T-helper 9 cell (primary cell): Measurements from ENCODE around the gene PRPF4.
"Not testable (repeated sequence)": the region's sequence is repeated elsewhere in the genome, so short reads cannot be mapped to it uniquely, and the experiment has no call there.

Experiments
- DNase-seq: peaks from one replicate; pipeline ENCODE4 v3.0.0-alpha.2; 2020

PRPF4 gene

DNA sequence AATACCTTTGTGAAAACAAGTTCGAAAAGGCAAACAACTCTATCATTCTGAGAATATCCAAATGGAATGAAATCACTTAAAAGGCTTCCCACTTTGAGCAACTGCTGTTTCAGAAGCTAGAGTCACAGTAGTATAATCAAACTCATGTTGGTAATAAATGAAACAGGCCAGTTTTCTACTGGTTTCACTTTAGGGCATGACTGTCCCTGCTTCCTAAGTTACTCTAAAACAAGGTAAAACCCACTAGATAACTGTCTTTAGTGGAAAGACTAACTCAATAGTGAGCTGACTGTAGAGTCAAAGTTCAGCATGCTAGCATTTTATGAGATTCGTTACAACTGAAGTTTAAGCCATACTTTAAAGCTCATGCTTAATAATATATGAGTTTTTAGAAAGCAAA lies 6.1 kb upstream of the PRPF4 start:
- no peak for DNase-seq

DNA sequence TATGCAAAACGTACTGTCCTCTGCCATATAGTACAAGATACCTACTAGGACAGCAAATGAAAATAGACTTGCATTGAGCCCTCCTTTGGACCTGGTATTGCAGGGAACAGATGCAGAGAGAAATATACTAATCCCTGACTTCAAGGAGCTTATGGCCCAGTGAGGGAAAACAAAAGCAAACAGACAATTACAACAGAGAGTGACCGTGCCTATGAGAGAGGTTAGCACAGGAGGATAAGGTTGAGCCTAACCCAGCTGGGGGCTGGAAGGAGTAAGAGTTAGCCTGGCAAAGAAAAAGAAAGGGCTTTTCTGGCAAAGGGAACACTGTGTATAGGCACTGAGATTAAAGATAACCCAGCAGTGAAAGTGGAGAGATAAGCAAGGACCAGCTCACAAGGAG lies 5.6 kb upstream of the PRPF4 start:
- no peak for DNase-seq

DNA sequence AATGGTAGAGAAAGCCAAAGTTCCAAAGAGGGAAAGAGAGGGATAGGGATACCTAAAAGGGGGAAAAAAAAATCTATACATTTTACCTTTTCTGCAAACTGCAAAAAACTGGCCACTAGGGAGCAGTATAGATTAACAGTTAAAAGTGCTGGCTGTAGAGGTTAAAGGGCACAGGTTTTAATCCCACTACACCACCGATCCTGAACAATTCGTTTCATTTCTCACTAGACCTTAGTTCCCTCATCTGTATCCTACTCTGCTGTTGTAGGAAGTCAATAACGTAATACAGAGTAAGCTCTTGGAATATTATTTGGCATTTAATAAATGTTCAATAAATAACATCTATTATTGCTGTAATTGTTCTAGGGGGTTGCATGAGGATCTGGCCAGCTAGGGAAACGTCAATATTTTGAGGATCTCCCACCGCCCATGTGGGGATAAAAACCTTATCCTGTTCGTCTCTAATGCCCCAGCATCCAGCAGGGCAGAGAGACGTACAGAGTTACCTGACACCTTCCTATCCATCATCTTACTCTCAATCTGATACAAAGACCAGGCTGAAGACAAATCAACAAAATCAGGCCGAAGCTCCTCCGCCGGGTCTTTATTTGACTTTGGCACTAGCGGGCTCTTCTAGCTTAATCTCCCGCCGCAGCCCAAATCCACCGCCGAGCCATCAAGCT lies 843 bp upstream of the PRPF4 start:
- no peak for DNase-seq

DNA sequence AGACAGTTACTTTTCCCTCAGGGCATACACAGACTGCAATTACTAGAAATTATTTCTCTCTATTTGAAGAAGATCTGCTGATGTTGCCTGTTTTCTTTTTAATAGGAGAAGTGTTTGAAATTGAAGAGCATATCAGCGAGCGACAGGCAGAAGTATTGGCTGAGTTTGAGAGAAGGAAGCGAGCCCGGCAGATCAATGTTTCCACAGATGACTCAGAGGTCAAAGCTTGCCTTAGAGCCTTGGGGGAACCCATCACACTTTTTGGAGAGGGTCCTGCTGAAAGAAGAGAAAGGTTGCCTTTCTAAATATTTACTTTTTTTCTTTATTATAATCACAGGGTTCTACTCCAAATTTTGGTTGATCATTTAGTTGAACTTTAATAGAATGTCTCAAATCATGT lies 3.4 kb downstream of the PRPF4 start:
- DNase-seq: no peak

DNA sequence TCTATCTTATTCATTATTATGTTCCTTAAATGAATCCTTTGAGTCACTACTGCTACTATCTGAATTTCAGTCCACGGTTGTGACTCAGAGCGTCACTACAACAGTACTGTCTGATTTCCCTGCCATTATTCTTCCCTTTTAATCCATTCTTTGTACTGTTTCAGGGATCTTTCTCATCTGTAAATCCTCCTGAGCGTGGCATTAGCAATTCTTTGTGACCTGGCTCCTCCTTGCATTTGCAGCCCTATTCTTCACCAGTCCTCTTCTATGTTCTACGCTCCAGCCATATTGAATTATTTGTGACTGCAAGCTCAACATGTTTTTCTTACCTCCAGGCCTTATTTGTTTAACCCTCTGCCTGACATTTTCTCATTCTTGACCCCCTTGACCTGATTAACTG lies 5.9 kb downstream of the PRPF4 start:
- DNase-seq: no peak

DNA sequence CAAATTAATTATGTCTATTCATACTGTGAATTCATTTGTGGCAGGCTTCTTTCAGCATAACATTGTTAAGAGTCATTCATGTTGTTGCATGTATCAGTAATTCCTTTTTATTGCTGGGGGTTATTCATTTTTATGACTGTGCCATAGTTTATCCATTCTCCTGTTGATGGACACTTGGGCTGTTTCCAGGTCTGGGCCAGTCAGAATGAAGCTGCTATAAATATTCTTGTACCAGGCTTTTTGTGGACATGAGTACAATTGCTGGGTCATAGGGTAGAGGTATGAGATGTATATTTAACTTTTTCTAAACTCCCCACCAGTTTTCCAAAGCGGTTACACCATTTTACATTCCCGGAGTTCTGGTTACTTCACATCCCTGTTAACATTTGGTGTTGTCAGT lies 13.6 kb downstream of the PRPF4 start:
- DNase-seq: no peak

DNA sequence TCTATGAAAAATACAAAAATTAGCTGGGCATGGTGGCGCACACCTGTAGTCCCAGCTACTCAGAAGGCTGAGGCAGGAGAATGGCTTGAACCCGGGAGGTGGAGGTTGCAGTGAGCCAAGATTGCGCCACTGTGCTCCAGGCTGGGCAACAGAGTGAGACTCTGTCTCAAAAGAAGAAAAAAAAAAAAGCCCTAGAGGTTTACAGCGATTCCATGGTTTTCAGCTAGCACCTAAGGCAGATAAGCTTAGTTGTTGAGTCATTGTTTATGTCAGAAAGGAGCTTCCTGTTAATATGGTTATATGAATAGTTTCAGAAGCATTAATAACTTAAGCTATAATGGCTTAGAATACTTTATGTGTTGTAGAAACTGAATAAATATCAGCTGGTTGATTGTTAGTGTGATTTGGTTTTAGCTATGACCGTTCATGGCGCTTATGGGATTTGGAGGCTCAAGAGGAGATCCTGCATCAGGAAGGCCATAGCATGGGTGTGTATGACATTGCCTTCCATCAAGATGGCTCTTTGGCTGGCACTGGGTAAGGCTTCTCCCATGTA lies 14.7 kb downstream of the PRPF4 start:
- DNase-seq: no peak

DNA sequence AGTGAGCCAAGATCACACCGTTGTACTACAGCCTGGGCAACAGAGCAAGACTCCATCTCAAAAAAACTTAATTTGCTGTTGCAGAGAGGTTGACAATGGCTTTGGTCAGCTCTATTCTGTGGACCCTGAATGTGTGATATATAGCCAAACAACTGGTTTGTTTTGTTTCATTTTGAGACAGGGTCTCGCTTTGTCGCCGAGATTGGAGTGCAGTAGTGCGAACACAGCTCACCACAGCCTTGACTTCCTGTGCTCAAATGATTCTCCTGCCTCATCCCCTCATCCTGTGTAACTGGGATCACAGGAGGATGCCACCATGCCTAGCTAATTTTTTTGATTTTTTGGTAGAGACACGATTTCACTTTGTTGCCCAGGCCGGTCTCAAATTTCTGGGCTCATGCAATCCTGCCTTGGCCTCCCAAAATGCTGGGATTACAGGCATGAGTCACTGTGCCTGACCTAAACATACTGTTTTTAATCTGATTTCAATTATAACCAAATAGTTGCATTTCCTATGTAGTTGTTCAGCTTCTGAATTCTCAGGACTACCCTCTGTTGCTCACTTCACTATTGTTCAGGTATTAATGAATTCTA lies 17.9 kb downstream of the PRPF4 start:
- DNase-seq: no peak

DNA sequence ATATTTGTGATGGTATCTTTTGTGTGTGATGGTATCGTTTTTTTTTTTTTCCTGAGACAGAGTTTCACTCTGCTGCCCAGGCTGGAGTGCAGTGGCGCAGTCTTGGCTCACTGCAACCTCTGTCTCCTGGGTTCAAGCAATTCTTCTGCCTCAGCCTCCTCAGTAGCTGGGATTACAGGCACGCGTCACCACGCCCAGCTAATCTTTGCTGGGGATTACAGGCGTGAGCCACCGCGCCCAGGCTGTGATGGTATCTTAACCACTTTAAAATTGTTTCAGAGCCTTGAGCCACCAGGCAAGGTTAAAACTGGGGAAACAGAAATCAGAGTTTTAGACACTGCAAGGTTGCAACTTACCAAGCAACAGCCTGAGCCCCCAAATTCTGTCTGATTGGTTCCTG lies 20.8 kb downstream of the PRPF4 start:
- not testable (repeated sequence) for DNase-seq

DNA sequence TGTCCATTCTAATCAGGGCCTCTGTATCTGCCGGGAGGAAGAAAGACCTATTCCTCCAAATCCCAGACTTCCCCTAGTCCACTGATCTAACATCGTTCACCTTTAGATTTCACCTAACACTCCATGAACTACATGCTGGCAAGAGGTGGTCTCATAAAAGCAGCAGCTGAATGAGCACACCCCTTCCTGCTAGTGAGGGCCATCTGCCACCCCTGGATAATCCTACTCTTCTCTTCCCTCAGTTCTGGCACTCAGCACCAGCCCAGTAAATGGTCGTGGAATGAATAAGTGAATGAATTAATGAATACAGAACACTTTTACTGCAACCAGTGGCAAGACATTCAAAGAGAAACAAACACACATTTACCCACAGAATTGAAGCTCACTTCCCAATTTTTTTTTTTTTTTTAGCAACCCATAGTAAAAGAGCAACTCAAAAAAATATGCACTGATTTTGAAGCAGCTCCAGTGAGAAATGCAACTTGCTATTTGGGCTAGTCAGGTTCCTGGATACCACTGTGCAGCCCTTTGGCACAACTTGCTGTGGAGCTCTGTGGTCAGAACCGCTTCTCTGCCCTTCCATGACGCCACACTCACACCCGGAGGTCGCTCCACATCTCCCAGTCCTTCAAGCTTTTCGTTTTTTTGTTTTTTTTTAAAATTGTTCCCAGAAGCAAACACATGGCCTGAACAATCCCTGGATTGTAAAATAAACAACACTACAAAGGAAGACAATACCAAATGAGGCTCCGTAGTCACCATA lies 21.5 kb downstream of the PRPF4 start:
- DNase-seq: no peak

DNA sequence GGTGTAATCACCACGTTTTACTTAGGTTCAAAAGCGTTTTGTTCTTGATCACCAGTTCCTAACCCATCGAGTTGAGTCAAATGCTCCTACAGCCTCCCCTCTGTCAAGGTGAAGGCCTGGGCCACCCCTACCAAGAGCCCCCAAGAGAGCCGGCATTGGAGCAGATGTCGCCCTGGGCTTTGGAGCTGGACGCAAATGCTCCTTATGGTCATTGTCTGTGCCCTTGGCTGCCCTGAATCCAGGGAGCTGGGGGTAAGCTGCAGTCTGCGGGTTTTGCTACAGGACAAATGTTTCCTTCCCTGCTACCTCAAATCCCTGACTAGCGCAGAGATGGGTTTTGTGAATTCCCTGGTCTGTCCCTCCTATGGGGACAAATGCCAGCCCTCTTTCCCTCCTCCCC lies 22.9 kb downstream of the PRPF4 start:
- DNase-seq: no peak

DNA sequence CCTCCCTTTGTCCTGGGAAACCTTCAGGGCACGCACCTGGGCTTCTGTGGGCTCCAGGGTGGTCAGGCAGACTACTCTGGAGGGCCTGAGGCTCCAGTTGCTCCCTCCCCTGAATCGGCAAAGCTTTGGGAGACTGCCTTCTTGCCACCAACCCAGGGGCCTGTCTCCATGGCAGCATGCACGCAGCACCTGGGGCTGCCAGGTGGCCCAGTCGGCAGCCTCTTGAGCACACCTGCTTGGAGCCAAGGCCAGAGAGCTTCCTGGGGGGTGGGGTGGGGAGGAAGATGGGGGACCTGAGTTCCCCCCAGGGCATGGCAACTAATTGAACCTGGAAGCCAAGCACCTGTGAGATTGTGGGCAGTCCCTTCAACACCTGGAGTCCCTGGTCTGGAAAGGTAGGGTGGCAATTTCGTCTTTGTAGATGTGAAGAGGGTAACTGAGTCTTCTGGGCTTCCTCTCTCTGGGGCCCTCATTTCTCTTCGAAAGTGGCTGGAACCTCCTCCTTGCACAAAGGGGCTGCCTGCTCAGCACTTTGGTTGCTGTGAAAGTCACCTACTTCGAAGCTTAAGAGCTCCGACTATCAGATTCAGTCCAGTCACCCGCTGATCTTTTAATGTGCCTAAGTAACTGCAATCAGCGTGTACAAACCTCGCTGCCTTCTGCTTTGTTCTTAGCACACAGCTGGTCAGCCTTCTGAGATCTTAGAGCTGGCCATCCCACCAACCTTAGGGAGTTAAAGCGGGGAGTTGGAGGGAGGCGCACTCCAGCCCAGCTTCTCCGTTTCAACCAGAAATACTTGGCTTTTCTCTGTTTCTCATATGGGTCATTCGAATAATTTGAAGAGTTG lies 23.7 kb downstream of the PRPF4 start:
- DNase-seq: no peak

DNA sequence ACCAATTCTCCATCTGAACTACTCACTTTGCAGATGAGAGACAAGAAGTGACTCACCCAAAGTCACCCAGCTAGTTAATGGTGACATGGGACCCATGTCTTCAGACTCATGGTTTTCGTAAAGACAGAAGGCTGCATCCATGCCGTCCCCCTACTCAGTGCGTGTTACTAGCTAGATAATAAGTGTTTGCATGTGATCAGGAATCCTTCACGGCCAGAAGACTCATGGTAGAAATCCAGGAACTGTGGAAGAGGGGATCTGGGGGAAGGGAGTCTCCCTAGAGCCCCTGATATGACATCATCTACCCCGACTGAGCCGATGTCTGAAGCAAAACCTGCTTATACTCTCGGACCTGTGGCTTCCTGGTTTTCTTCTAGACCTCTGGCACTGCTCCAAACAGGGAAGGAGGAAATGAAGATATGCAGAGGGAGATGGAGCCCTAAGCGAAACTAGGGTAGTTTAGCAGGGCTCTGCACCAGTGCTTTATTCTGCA lies 24.4 kb downstream of the PRPF4 start:
- DNase-seq: no peak

DNA sequence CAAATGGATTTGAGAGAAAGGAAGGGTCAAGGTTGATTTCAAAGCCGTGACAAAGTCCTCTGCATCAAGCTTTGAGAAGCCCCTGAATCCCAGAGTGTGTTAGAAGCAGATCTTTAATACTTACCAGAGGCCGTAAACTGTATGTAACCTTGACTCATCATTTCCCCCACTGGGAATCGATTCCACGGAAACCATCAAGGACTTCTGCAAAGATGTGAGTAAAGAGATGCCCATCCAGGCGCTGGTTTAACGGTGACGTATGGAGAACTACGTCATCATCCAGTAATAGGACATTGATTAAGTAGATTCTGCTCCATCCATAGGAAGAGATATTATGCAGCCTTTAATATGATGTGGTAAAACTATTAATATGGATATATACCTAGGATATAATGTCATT lies 26.1 kb downstream of the PRPF4 start:
- DNase-seq: no peak

DNA sequence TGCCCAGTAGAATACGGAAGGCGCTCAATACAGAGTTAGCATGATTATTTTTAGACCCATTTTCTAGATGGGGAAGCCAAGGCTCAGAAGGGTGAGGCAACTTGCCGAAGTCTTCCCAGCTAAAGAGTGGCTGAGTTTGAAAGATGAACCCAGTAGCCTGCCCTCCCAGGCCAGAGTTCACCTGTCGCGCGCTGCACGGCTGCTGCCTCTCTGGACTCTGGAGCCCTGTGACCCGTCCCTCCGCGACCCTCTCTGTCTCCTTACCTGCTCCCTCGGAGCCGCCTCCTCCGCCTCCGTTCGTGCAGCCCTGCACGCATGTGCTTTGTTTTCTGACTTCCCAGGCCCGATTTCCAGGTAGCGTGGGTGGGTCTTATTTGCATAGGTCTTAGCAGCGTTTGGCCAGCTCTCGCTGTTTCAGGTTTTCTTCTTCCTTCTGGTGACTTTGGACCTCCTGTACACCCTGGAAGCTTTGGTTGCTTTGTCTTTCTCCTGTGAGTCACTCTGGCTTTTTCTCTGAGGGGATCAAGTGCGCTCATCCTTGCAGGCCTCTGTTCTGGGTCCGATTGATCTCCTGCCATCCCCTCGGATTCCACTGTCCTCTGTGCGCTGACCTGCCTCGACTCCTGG lies 27.4 kb downstream of the PRPF4 start, which contains the start of gene RNF183:
Gene RNF183, minus strand, starts transcription at position 585 of the 627 bp plus-strand sequence. CDS start 5,192 bp downstream, outside the sequence.
- DNase-seq: no peak

DNA sequence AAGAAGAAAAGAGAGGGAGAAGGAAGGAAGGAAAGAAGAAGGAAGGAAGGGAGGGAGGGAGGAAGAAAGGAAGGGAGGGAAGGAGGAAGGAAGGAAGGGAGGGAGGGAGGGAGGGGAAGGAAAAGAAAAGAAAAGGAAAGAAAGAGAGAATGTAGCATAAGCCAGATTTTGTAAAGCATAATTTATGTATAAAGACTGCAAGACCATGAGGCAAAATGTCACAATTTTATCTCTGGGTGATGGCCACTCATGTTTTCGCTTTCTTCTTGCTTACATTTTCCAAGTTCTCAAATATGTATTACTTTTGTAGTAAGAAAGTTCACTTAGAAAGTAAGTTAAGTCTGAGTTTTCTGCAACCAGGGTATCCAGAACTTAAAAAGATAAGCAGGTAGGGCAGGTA lies 31.1 kb downstream of the PRPF4 start:
- DNase-seq: no peak

DNA sequence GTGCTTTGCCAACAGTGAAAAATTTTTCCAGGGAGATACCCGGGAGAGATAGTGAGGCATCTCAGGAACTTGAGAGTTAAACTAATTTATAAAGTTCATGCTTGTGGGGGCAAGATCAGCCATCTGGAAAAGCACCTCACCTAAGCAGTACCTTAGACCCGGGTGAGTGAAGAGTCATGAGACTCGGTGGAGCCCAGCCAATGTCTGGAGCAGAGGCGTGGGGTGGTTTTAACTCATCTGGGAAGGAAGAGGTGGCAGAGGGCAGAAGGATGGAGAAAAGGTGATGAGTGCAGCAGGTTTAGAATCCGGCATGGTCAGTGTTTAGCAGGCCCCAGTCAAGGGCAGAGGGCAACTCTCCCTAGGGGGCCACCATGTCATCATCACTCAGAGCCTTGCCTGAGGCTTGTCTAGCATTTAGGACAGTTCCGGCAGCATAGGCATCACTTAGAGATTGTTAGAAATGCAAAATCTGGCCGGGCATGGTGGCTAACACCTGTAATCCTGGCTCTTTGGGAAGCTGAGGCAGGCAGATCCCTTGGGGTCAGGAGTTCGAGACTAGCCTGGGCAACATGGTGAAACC lies 32.0 kb downstream of the PRPF4 start:
- no peak for DNase-seq

DNA sequence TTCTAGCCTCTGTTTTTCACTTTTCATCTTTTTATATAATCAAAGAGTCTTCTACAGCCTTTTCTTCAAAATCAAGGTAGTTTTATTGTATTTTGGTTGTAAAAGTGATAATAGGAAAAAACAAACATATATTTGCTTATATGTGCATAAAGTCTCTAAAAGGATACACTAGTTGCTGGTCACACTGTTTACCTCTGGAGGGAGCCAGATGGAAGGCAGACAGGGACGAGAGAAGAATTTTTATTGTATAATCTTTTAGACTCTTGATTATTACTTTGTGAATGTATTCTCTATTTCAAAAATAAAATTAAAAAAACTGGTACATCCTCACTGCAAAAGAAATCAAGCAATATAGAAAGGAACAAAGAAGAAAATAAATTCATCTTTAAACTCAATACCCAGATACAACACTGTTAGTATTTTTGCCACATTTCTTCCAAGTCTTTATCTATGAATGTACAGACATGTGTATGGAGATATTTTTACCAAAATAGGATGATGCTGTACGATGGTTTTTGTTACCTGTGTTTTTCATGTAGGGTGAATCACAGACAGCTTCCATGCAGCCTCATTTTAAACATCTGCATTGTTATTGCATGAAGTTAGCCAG lies 33.9 kb downstream of the PRPF4 start:
- no peak for DNase-seq

DNA sequence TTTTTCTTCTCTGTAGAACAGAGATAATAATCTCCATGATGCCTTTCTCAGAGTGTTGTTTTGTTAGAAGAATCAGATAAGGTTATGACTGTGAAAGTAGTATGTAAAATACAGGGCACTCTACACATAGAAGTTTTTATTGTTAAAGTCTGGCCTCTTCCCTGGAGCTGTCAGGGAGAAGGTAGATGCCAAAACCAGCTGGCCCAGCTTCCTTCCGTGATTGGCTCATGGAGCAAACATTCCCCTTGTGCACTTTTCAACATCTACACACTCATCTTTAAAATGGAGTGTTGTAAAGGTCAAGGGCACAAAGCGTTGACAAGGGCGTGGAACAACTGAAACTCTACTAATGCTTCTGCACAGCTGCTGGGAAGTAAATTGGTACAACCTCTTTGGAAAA lies 35.1 kb downstream of the PRPF4 start:
- no peak for DNase-seq

DNA sequence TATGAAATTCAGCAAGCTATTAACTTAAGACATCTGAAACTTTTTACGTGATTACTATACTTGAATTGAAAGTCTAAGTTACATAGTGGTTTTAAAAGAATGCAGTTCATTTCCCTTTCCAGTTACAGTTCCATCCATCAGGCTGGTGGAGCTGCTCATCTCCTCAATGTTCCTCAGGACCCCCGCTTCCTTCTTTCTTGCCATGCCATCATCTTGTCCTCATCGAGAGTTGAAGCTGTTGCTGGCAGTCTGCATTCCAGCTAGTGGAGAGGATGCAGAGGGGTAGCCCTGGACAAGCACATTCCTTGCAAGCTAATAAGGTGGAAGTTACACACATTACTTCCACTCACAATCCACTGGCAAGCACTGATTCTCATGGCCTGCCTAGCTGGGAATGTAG lies 36.5 kb downstream of the PRPF4 start:
- DNase-seq: no peak

DNA sequence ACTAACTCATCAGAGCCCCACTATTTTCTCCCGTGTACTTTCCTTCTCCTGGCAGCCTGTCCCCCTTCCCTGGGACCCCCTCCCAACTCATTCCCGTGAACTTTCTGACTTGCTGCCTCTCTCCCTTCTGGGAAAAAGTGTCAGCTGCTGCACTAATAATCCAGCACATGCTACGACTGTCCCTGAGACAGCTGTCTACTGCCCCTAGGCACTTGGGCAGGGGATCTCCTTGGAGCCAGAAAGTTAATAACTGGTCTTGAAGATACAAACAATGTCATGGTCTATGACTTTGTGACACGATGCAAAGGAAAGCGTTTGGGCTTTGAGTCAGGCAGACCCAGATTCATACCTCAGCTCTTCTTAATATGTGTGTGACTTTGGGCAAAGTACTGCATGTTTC lies 37.8 kb downstream of the PRPF4 start:
- no peak for DNase-seq
